Activated CD4-positive, alpha-beta T cell treated with anti-CD3 and anti-CD28 coated beads for 4 hours (primary cell): ENCODE results near the gene MST1R.
"Not testable (repeated sequence)": the region's sequence is repeated elsewhere in the genome, so short reads cannot be mapped to it uniquely, and the experiment has no call there.

Experiments
- DNase-seq, 2 donors: peaks; one replicate each; pipeline ENCODE4 v3.0.0-alpha.2; 2020

MST1R gene

DNA sequence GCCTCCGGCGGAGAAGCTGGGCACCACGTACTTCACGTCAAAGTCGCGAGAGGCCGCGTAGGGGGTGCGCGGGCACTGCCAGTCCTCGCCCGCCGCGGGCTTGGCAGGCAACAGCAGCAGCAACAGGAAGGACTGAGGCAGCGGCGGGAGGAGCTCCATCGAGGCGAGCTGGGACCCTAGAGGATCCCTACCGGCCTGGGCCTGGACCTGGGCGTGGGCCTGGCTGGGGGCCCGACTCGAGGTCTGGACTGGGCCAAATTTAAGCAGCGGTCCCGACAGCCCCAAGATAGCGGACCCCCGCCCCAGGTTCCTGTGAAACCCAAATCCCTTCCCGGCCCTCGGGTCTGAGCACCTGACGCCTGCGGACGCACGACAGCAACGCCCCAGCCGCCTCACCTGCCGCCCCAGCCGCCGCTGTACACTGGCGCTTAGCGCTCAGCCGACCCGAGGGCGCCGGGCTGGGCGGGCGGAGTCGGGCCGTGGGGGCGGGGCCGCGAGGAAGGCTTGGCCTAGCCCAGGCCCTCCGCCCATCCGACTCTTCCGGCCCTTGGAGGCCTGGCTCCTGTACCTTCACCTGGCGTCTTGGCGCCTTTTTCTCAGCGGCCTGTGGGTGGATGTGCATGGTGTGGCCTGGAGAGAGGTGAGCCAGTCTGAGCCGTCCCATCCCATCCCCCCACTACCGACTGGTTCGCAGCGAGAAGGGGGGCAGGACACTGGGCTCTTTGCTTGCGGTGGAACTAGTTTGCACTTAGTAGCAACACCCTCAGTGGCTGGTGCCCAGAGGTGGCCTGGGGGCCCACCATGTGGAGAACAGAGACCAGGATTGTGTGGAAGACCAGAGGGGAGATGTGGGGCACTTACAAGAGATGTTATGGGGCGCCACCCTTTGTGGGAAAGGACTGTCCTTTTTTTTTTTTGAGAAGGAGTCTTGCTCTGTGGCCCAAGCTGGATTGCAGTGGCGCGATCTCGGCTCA lies at the start of gene MST1R:
Gene MST1R (minus strand): TSS at position 423 of the 974 bp plus-strand sequence. CDS start 264 bp downstream, at position 159.
- peak; percentile 74 to 77 for DNase-seq

DNA sequence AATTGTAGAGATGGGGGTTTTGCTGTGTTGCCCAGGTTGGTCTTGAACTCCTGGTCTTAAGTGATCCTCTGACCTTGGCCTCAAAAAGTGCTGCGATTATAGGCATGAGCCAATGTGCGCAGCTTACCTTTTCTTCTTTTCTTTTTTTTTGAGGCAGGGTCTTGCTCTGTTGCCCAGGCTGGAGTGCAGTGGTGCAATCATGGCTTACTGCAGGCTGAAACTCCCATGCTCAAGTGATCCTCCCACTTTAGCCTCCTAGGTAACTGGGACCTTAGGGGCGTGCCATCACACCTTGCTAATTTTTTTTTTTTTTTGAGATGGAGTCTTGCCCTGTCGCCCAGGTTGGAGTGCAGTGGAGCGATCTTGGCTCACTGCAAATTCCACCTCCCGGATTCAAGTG lies 49.3 kb upstream of the MST1R start:
- no peak for DNase-seq

DNA sequence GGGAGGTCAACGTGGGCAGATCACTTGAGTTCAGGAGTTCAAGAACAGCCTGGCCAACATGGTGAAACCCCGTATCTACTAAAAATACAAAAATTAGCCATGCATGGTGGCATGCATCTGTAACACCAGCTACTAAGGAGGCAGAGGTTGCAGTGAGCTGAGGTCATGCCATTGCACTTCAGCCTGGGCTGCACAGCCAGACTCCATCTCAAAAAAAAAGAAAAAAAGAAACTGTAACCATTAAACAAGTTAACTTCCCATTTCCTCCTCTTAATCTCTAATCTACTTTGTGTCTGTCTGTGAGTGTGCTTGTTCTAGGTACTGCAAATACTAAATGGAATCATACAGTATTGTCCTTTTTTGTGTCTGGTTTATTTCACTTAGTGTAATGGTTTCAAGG lies 39.0 kb upstream of the MST1R start:
- no peak for DNase-seq

DNA sequence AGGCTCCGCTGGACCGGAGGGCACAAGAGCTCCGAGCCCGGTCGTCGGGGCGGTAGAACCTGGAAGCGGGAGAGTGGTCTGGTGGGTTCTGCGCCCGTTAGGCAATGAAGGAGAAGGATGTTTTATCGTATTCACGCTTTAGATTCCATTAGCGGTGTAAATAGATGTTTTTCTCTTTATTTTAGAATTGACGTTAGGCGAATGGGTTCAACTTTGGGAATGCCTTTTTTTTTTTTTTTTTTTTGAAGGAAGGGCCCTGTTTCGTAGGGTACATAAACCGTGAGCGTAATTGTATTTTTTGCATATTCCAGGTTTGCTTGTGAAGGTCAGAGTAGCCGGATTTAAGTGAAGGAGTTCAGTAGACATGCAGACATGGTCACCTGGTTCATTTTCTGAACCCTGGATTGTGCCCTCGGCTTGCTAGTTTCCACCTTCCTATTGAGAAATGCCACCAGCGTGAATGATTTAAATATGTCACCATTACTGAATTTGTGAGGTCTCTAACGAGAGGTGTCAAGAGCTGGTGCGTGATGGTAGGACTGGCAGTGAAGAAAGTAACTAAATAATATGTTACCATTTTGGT lies 37.1 kb upstream of the MST1R start:
- DNase-seq, result no peak

DNA sequence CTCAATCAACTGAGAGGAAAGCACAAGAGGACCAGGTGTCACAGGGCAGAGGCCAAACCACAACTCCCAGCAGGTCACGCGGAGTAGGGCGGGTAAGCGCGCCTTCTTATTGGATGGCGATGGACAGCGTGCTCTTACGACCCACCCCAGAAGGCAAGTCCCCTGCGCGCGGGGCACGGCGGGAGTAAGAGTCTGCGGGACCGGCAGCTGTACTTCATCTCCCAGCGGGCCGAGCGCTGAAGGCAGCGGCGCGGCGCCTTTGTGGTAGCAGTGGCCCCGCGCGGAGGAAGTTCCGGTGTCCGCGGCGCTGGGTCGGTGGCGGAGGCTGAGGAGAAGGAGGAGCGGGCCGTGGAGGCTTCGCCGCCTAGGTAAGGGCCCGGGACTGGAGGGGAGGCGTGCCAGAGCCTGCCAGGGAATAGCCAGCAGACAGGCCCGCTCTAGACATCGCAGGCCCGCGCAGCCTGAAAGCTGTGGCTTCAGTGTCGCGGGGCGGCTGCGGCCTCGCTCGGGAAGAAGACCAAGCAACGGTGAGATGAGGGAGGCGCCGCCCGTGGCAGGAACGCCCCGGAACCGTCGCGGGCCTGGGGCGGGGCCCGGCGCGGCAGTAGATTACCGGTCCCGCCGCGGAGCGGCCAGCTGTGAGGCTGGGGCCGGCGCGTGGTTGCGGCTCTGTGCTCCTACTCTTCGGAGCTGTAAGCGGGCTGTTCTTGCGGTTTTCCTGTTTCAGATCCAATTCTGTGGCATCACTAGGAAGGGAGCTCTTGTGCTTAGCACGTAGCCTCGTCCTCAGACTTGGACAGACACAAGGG lies 36.4 kb upstream of the MST1R start, which contains the start of gene RBM6:
Gene RBM6 (plus strand): TSS at position 293 of the 809 bp plus-strand sequence. CDS start 22,492 bp downstream, outside the sequence.
- DNase-seq, result peak; percentile 92 to 93

DNA sequence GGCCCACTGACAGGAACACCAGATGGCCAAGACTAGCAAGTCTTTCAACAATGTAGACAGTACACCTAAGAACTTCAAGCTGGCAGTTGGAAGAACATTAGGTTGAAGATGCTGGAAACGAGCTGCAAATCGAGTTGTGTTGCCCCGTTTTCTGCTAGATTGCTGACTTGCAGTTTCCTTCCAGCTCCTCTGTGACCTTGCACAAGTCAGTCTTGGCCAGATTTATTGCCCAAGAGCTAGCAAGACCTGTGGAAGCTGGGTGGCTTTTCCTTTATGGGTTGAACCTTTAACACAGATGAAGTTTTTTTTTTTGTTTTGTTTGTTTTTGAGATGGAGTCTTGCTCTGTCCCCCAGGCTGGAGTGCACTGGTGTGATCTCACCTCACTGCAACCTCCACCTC lies 33.4 kb upstream of the MST1R start:
- no peak for DNase-seq

DNA sequence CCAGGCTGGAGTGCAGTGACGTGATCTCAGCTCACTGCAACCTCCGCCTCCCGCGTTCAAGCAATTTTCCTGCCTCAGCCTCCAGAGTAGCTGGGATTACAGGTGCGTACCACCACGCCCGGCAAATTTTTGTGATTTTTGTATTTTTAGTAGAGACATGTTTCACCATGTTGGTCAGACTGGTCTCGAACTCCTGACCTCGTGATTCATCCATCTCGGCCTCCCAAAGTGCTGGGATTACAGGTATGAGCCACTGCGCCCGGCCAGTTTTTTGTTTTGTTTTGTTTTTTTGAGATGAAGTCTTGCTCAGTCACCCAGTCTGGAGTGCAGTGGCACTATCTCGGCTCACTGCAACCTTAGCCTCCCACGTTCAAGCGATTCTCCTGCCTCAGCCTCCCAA lies 28.6 kb upstream of the MST1R start:
- DNase-seq, result not testable (repeated sequence)

DNA sequence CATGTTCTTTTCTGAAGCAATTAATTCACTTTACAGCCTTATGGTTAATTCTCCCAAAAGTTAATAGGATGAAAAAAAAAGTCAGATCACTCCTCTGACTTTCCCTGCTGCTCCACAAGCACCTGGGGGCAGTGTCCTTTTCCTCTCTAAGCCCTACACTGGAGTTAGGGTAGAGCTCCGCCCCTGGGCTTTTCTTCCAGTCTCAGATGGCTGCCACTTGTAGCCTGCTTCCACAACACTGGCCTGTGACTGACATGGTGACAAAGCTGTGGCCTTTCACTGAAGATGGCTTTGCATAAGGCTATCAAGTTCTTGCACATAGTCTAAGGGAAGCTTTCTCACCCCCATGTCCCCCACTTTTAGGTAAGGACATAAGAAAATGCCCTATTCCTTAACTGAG lies 27.2 kb upstream of the MST1R start:
- no peak for DNase-seq

DNA sequence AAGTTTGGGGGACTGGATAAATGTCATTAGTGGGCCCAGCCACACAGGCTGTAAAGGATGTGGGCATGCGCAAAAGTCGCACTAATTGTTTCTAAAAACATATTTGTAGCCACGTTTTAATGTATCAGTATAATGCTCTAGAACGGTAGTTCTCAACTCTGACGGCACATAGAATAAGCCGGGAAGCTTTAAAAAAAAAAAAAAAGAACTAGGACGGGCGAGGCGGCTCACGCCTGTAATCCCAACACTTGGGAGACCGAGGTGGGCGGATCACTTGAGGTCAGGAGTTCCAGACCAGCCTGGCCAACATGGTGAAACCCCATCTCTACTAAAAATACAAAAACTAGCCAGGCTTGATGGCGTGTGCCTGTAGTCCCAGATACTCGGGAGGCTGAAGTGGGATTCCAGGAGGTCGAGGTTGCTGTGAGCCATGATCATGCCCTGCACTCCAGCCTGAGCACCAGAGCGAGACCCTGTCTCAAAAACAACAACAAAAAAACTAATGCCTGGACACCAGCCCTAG lies 26.6 kb upstream of the MST1R start:
- DNase-seq, result no peak

DNA sequence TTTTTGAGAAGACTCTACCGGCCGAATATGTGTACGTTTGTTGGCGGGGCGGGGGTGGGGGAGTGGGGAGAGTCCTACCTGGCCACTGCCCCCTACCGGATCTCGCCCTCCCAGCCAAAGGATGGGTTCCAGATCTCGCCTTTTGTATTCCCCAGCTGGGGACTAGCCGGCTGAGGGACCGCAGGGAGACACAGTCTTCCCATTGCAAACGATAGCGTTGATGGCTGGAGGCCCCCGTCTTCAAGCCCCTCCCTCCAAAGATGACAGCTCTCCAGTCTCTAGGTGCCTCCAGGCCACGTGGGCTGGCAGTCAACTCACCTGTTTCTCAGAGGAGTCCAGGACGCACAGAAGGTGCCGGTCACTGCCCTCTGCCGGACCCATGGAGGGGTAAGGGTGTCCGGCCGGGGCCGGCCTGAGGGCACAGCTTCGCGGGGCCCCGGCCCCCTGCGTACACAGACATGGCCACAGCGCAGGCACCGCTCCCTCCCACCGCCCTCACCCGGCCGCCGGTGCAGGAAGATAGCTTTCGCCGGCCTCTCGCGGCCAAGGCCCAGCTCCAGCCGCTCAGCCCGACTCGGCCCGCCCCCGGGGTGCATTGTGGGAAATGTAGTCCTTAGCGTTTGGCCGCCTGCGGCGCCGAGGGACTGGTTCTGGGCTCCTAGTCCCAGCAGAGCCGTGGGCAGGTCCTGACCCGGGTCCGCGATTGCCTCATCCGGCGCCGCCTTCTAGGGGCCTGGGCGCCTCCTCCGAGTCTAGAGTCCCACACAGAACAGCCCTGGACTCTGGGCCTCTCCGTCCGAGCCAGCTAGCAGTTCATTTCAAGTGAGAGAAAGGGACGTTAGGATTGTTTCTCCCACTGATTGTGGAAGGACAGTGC lies 25.9 kb upstream of the MST1R start, which contains the start of gene MON1A:
Gene MON1A (minus strand): TSS at position 521 of the 877 bp plus-strand sequence. CDS start 16,465 bp downstream, outside the sequence.
- DNase-seq, result peak; percentile 80 to 89

DNA sequence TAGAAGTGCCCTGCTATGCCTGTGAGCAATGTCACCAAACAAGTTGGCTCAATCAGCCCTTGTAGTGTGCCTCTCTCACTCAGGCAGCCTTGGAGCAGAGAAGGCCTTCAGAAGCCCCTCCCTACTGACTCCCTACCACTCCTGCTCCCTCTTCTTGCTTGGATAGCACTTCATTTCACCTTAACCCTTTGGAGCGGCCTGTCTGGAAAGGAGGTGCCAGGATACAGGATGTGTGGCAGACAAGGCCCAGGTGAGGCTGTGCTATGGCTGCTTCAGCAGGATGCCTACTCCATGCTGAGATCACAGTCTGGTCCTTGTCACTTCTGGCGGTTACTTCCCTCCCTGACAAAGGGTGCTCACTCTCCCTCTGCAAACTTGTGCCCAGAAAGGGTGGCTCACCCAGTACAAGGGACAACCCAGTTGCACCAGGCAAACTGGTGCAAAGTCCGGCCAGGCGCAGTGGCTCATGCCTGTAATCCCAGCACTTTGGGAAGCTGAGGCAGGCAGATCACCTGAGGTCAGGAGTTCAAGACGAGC lies 24.9 kb upstream of the MST1R start:
- no peak for DNase-seq

DNA sequence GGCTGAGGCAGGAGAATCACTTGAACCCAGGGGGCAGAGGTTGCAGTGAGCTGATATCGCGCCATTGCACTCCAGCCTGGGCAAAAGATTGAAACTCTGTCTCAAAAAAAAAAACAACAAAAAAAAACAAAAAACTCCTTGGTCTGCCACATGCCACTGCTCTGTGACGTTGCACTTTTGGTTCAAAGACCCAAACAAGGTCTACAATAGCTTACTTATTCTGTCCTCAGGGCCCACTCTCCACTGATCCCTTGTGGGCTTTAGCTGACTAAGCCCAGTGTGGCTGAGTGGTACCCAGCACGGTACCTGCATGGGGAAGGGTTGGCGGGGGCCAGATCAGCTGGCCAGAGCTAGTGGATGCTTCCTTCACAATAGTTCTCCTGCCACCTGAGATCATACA lies 24.1 kb upstream of the MST1R start:
- DNase-seq, result no peak

DNA sequence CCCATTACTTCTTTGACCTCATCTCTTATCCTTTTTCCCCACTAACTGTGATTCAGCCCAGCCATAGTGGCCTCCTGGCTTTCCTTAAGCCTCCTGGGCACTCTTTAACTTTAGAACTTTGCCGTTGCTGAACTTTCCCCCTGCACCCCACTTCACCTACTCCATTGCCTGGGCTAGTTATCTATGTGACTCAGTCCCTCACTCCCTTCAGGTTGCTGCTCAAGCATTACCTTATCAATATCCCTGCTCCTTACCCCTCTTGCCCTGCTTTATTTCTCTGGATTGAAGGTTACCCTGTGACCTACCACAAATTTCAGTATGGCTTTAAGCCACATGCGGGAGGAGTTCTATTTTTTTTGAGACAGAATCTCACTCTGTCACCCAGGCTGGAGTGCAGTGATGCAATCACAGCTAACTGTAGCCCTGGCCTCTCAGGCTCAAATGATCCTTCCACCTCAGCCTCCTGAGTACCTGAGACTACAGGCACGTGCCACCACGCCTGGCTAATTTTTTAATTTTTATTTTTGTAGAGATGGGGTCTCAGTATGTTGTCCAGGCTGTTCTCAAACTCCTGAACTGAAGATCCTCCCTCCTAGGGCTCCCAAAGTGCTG lies 22.6 kb upstream of the MST1R start:
- DNase-seq, result no peak

DNA sequence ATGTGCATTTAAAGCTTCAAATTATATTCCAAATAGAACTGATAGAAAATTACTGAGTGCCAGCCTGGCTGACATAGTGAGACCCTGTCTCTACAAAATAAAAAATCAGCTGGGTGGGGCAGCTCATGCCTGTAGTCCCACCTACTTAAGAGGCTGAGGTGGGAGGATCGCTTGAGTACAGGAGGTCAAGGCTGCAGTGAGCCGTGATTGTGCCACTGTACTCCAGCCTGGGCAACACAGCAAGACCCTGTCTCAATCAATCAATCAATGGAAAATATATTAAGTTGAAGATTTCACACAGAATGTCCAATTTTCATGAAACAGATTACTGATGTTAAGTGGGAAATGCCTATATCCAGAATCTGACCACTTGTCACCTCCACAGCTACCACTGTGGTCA lies 21.8 kb upstream of the MST1R start:
- no peak for DNase-seq

DNA sequence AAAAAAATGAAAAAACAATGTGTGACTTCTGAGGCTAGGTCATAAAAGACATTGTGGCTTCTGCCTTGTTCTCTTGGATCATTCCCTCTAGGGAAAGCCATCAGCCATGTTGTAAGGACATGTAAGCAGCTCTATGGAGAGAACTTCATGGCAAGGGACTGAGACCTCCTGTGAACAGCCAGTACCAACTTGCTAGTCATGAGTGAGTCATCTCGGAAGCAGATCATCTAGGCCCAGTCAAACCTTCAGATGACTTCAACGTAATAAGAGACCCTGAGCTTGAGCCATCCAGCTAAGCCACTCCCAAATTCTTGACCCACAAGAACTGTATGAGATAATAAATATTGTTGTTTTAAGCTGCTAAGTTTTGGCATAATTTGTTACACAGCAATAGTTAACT lies 21.0 kb upstream of the MST1R start:
- no peak for DNase-seq

DNA sequence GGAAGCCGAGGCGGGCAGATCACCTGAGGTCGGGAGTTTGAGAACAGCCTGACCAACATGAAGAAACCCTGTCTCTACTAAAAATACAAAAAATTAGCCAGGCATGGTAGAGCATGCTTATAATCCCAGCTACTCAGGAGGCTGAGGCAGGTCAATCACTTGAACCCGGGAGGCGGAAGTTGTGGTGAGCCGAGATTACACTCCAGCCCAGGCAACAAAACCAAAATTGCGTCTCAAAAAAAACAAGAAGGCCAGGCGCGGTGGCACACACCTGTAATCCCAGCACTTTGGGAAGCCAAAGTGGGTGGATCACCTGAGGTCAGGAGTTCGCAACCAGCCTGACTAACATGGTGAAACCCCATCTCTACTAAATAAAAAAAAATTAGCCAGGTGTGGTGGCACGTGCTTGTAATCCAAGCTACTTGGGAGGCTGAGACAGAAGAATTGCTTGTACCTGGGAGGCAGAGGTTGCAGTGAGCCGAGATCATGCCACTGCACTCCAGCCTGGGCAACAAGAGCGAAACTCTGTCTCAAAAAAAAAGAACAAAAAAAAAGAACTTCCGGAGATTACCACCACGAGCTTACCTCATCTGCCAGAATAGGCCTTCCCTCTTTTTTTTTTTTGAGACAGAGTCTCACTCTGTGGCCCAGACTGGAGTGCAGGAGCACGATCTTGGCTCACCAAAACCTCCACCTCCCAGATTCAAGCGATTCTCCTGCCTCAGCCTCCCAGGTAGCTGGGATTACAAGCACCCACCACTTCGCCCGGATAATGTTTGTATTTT lies 14.3 kb upstream of the MST1R start:
- not testable (repeated sequence) for DNase-seq

DNA sequence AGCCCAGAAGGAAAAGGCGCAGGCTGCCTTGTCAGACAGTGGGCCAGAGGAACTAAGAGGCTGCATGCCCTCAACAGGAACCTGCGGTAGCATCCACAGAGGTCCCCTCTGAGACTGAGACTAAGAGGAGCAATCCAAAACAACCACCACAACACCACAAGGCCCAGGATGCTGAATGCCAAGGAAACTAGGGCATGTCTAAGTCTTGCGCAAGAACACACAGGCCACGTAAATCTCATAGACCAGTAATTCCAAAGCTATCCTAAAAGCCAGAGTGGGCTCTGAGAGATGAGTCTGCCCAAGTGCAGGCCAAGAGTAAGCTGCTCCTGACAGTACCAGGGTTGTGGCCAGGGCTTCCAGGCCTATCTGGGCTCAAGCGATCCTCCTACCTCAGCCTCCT lies 13.0 kb upstream of the MST1R start:
- no peak for DNase-seq

DNA sequence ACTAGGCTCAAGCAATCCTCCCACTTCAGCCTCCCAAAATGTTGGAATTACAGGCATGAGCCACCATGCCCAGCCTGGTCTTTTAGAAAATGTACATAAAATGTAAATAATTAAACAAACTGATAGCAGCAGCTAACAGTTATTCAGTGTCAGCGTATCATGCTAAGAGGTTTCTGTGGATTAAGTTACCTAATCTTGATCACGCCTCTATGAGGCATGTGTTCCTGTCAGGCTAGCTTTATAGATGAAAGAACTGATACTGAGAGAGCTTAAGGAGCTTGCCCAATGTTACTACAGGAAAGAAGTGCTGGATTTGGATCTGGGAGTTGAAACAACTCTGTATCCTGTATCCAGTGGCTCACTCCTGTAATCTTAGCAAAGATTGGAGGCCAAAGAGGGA lies 11.2 kb upstream of the MST1R start:
- no peak for DNase-seq

DNA sequence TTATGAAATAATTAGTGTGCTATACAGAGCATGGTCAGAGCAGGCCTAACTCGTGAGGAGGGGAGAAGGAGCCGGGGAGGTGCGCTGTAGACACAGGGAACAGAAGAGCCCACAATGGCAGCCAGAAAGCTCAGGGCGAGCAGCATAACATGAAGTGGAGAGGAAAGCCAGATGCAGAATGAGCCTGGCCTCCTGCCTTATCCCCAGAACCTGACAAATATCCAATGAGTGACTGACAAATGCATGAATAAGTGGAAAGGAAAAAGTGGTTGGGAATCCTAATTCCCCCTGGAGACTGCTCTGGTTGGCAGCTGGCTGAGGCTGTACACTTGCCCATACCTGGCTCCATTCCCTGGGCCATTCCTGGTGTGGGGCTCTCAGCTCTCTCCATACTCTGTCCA lies 9.2 kb upstream of the MST1R start:
- DNase-seq, result no peak

DNA sequence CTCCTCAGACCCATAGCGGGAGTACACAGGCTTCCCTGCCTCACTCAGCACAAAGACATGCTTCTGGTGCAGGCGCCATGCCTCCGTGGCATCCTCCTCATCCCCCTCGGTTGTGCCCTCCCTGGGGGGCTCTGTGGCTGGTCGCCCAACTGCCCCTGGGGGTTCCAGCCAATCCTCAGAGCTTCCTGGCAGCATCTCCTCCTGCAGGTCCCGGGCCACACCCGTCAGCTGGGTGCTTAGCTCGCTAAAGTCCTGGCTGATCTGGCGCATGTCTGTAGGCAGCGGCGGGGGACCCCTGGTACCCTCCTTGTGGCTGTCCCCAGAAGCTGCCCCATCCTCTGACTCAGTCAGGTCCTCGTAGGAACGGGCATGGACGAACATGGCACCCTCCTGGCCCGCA lies 7.9 kb upstream of the MST1R start:
- no peak for DNase-seq

DNA sequence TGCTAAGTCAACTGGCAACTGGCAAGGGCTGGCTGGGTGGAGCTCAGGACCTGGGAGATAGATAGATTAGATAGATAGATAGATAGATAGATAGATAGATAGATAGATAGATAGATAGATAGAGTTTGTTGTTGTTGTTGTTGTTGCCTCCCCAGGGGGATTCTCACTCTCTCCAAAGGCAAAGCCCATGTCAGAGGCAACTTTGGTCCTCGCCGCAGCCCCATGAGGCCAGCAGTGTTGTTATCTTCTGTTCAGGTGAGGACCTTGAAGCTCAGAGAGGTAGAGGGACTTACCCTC lies 7.4 kb upstream of the MST1R start:
- no peak for DNase-seq
